CD4-positive, alpha-beta T cell treated with Interleukin-6 for 4 hours (primary cell): ENCODE results near the gene NBL1.

Experiments
- DNase-seq: peaks from one replicate; pipeline ENCODE4 v3.0.0-alpha.2; 2020; ENCODE audit warnings: mixed read lengths

NBL1 gene

GRCh38 chr1:19643602-19644394, at the start of gene NBL1:
Gene NBL1, plus strand, starts transcription at chr1:19644311. Its CDS starts 10,720 bp downstream, at chr1:19655031.
- DNase-seq, result peak; percentile 81

GRCh38 chr1:19596065-19596713, 47.9 kb upstream of the NBL1 start:
- no peak for DNase-seq

GRCh38 chr1:19596714-19597495, 47.2 kb upstream of the NBL1 start:
- peak; percentile 95 for DNase-seq

- DNase-seq, result no peak
Observed at GRCh38 chr1:19597496-19598309, 46.4 kb upstream of the NBL1 start.

GRCh38 chr1:19599810-19600209, 44.3 kb upstream of the NBL1 start:
- DNase-seq, result no peak

GRCh38 chr1:19602486-19602885, 41.6 kb upstream of the NBL1 start:
- DNase-seq, result no peak

- DNase-seq, result no peak
Observed at GRCh38 chr1:19605967-19606366, 38.1 kb upstream of the NBL1 start.

- peak; percentile 50 for DNase-seq
Observed at GRCh38 chr1:19606817-19607642, 37.1 kb upstream of the NBL1 start.

- DNase-seq, result no peak
Observed at GRCh38 chr1:19608232-19608631, 35.9 kb upstream of the NBL1 start.

- no peak for DNase-seq
Observed at GRCh38 chr1:19610282-19610981, 33.7 kb upstream of the NBL1 start.

- no peak for DNase-seq
Observed at GRCh38 chr1:19612530-19612929, 31.6 kb upstream of the NBL1 start.

- no peak for DNase-seq
Observed at GRCh38 chr1:19613171-19613703, 30.9 kb upstream of the NBL1 start.

- DNase-seq, result no peak
Observed at GRCh38 chr1:19615438-19615837, 28.7 kb upstream of the NBL1 start.

GRCh38 chr1:19616489-19616888, 27.6 kb upstream of the NBL1 start:
- no peak for DNase-seq

GRCh38 chr1:19617376-19617775, 26.7 kb upstream of the NBL1 start:
- no peak for DNase-seq

GRCh38 chr1:19618428-19618827, 25.7 kb upstream of the NBL1 start:
- no peak for DNase-seq

GRCh38 chr1:19619697-19620384, 24.3 kb upstream of the NBL1 start:
- no peak for DNase-seq

GRCh38 chr1:19620786-19621185, 23.3 kb upstream of the NBL1 start:
- DNase-seq, result no peak

GRCh38 chr1:19621274-19621950, 22.7 kb upstream of the NBL1 start:
- no peak for DNase-seq

GRCh38 chr1:19622204-19622603, 21.9 kb upstream of the NBL1 start:
- no peak for DNase-seq
